ENCODE results near the gene DRAM1.

DNA sequence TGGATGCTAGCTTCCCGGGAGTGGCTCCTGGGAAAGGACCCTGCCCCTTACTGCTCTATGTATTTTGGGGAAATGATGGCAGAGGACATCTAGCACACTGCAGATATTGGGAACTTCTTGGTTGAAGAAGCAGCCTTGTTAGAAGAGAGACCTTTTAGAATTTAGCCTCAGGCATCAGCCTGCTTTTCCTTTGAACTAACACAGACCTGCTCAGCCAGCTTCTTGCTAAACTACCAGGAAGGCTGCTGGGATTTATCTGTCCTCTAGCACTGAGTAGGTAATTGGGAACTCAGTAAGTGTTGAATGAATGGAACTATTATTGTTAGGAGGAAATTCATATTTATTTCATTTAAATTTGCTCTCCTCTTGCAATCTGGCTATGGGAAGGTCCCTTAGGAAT lies 77.3 kb downstream of the DRAM1 start:
- no peak for TF ChIP-seq POLR2AphosphoS5 (IDR thresholded peaks at IDR 0.05; ENCODE audit: low read depth)
- TF ChIP-seq, protein P1, sequence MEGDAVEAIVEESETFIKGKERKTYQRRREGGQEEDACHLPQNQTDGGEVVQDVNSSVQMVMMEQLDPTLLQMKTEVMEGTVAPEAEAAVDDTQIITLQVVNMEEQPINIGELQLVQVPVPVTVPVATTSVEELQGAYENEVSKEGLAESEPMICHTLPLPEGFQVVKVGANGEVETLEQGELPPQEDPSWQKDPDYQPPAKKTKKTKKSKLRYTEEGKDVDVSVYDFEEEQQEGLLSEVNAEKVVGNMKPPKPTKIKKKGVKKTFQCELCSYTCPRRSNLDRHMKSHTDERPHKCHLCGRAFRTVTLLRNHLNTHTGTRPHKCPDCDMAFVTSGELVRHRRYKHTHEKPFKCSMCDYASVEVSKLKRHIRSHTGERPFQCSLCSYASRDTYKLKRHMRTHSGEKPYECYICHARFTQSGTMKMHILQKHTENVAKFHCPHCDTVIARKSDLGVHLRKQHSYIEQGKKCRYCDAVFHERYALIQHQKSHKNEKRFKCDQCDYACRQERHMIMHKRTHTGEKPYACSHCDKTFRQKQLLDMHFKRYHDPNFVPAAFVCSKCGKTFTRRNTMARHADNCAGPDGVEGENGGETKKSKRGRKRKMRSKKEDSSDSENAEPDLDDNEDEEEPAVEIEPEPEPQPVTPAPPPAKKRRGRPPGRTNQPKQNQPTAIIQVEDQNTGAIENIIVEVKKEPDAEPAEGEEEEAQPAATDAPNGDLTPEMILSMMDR (IDR thresholded peaks at IDR 0.05; ENCODE audit: insufficient read depth, low read length) = no peak

All from HL-60 (cell line).